NCI-H1048 (cell line): ENCODE data around the gene PIAS1.
A peak's percentile ranks its signal among the peaks of the same experiment; 100 is the strongest.
"Not testable (repeated sequence)": the region's sequence is repeated elsewhere in the genome, so short reads cannot be mapped to it uniquely, and the experiment has no call there.

Experiments
- DNase-seq: peaks from one replicate; lab custom pipeline; 2025; lab: John Stamatoyannopoulos, UW

Gene PIAS1

GRCh38 chr15:68124700-68125099, 70.6 kb downstream of the PIAS1 start:
- DNase-seq, result no peak

GRCh38 chr15:68126396-68126795, 72.3 kb downstream of the PIAS1 start:
- DNase-seq, result no peak

DNA sequence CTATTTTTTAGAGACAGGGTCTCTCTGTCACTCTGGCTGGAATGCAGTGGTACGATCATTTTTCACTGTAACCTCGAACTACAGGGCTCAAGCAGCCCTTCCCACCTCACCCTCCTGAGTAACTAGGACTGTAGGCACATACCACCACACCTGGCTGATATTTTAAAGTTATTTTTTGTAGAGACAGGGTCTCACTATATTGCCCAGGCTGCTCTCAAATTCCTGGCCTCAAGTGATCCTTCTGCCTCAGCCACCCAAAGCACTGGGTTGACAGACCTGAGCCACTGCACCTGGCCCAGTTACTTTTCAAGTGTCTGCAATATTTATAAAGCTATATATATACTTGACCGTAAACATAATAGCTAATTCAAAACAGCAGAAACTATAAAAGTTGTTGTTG, 75.0 kb downstream of the PIAS1 start:
- no peak for DNase-seq

- DNase-seq, result no peak
Measured at GRCh38 chr15:68130851-68131250, 76.7 kb downstream of the PIAS1 start.

DNA sequence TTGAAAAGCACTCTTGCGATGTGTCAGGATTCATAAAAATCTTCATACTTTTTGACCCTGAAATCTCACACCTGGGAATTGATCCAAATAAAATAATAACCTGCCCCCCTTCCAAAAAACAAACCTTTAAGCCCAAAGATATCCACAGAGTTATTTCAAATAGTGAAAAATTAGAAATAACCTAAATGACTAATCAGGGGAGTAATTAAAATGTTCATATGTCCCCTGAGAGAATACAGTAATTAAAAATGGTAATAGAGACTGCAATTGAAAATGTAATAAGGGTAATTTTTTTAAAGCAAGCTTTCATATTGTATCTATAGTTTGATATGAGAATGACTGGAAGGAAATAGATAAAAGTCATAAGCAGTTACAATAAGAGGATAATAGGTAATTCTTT, 83.0 kb downstream of the PIAS1 start:
- no peak for DNase-seq

GRCh38 chr15:68143129-68143528, 89.0 kb downstream of the PIAS1 start:
- no peak for DNase-seq

GRCh38 chr15:68143785-68144184, 89.7 kb downstream of the PIAS1 start:
- no peak for DNase-seq

DNA sequence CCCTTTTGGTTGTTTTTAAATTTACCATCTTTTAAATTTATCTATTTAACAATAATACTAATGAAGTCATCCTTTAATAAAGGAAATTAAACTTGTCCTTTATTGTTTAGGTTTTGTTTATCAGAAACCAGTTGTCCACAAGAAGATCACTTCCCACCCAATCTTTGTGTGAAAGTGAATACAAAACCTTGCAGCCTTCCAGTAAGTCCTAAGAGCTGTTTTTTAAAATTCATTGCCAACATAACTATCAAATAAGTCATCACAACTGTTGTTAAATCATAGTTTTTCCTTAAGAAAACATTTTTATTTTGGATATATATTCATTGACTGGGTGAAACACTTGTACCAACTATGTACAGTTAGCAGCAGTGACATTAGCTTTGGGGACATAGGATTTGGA, 91.6 kb downstream of the PIAS1 start:
- DNase-seq, result no peak

- no peak for DNase-seq
Measured at GRCh38 chr15:68148039-68148438, 93.9 kb downstream of the PIAS1 start.

DNA sequence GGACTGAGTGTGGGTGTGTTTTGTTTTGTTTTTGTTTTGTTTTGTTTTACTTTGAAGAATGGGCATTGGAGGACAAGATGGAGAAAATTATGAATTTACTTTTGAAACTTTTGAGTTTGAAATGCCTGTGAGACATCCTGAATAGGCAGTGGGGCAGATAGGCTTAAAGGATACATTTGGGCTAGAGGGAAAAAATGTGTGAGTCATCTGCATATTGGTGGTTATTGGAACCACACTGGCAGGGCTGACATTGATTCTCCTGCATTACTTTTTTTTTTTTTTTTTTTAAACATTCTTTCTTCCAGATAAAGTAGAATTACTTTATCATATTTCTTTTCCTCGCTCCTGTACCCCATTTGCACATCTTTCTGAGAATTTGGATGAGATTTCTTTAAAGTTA, 94.9 kb downstream of the PIAS1 start:
- DNase-seq, result no peak

DNA sequence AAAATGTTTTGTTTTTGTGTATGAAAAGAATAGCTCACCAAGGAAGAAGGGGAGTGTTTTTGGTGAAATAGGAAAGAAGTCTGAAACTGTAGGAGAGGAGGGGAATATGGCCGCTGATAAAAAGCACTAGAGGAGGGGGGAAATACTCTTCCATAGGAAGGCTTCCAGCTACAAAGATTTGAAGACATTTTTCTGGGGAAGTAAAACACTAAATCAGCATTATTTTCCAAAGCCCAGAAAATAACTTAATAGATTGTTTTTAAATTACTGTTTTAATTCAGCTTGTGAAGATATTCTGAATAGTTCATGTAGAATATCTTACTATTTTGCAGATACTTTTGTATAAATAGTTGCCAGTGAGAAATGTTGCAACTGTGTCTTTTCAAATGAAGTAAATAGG, 96.1 kb downstream of the PIAS1 start:
- no peak for DNase-seq

DNA sequence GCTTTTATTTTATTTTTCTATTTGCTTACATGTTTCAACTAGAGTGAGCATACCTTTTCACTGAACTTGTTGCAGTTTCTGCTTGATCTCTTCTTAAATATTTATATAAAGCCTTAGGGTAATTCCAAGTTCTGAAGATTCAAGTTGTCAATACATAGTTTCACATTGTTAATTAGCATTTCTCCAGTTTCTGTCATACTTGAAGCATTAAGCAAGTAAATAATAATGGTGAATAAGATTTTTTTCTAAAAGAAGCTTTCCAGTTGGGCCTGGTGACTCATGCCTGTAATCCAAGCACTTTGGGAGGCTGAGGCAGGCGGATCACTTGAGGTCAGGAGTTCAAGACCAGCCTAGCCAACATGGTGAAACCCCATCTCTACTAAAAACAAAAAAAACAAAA, 97.2 kb downstream of the PIAS1 start:
- no peak for DNase-seq

DNA sequence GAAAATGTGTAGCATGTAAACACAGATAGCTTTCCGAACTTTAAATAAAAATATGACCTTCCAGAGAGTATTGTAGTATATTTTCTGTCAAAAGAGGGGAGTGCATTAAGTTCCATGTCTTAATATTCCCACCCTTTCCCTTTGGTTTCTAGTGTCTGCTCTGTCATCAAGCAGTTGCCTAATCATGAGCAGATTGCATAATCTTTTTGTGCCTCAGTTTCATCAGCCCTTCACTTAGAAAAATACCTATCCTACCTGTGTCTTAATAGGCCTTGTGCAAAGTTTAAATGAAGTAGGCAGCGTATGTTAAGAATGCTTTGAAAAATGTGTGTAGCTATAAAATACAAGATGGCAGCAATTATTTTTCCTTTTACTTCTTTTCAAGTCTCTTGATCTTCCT, 98.2 kb downstream of the PIAS1 start:
- no peak for DNase-seq

GRCh38 chr15:68154923-68155559, 100.9 kb downstream of the PIAS1 start:
- peak; percentile 38 for DNase-seq

GRCh38 chr15:68157074-68157473, 103.0 kb downstream of the PIAS1 start:
- DNase-seq, result no peak

- DNase-seq, result no peak
Measured at GRCh38 chr15:68158046-68158628, 104.0 kb downstream of the PIAS1 start.

- no peak for DNase-seq
Measured at GRCh38 chr15:68163191-68163590, 109.1 kb downstream of the PIAS1 start.

GRCh38 chr15:68166847-68167246, 112.7 kb downstream of the PIAS1 start:
- no peak for DNase-seq

DNA sequence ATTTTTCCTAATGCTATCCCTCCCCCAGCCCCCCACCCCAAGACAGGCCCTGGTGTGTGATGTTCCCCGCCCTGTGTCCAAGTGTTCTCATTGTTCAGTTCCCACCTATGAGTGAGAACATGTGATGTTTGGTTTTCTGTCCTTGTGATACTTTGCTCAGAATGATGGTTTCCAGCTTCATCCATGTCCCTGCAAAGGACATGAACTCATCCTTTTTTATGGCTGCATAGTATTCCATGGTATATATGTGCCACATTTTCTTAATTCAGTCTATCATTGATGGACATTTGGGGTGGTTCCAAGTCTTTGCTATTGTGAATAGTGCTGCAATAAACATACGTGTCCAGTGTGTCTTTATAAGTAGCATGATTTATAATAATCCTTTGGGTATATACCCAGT, 117.9 kb downstream of the PIAS1 start:
- not testable (repeated sequence) for DNase-seq

DNA sequence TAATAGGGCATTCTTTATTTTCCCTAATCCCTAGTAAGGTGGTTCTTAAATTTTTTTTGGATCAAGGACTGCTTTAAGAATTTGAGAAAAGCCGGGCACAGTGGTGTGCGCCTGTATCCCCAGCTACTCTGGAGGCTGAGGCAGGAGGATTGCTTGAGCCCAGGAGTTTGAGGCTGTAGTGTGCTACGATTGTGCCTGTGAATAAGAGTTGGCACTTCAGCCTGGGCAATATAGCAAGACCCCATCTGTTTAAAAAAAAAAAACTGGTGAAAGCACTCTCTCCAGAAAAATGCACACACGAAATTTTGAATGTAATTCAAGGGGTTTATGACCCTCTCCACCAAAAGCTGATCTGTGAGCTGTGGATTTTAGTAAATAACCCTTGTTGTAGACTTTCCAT, 119.0 kb downstream of the PIAS1 start:
- DNase-seq, result no peak

- DNase-seq, result no peak
Measured at GRCh38 chr15:68175526-68175925, 121.4 kb downstream of the PIAS1 start.

DNA sequence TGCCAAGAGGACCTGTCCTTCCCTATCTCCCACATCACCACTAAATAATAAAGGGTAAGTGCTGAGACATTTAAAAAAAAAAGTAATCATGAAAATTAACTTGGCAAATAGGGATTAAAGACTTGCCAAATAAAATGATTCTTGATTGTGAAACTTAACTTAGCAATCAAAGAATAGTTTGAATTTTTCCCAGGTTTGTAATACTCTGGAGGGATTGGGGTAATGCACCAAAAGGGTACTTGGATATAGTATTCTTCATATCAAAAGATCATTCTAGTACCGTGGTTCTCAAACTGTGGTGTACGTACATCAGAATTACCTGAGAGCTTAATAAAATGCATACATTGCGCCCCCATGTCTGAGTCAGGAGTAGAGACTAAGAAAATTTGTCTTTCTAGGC, 122.5 kb downstream of the PIAS1 start:
- DNase-seq, result no peak

DNA sequence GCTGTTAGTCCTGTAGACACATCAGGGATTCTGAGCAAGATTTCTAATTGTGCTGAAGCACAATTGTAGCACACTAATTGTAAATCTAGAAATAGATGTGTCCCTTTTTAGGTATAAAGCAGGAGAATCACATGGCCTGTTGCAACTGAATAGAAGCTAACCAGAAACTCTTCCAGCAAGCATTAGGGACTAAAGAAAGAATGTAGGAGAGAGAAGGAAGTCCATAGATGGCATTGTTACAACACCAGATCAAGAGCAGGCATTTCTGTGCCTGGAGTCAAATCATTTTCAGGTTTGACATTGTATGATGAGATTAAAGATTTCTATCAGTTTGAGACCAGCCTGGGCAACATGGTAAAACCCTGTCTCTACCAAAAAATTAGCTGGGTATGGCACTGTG, 123.6 kb downstream of the PIAS1 start:
- no peak for DNase-seq

DNA sequence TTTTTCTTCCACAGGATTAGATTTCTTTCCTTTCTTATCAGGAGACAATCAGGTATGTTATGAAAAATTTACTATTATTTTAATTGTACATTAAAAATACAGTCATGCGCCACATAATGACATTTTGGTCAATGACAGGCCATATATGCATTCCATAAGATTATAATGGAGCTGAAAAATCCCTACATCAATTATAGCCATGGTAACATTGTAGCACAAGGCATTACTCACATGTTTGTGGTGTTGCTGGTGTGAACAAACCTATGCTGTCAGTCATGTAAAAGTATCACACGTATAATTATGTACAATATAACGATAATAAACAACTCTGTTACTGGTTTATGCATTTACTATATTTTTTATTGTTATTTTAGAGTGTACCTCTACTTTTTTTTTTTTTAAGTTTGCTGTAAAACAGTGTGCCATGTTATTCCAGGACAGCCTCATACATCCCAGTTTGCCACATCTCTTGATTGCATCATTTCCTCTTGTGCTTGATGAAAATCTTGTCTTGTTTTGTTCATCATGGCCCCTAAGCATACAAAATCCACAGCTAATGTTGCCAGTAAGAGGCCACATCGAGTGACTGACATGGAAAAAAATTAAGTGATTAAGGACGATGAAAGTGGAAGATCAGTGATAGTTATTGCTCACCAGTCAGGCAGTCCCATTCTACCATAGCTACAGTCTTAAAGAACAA, 129.7 kb downstream of the PIAS1 start:
- no peak for DNase-seq
